ENCODE measurements around the gene GNRH2.

- TF ChIP-seq CTCF (IDR thresholded peaks at IDR 0.05) = no peak
- TF ChIP-seq EZH2 (IDR thresholded peaks at IDR 0.05) = no peak
- no peak for TF ChIP-seq EZH2phosphoT487 (IDR thresholded peaks at IDR 0.05)
These were observed 27.3 kb downstream of the GNRH2 start for GRCh38 chr20:3070725-3071124.

All from neural progenitor cell (in vitro differentiated cells).